ENCODE measurements around the gene BSCL2. TPM values are rescaled to one million over a fixed set of nuclear protein-coding genes. Genes with fewer than 3 reads are reported as not detected.

BSCL2 gene
- total RNA-seq, 1 donor = 43.5 TPM

DNA sequence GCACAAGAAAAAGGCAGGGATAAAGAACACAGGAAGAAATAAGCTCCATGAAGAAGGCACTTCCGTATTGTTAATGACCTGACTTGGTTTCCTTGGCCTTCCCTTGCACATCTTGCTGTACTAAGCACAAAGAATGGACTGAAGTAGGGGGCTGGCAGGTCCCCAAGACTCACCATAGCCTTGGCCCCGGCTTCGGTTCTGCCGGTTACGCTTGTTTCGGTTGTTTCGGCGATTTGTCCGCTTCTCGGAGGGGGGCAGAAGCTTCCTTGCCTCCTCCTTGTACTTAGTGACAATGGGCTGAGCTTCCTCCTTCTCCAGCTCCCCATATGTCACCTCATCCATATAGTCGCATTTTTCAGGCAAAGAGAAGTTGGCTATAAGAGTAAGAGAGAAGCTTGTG is 9.6 kb upstream of the BSCL2 start:
- no peak overlapping the region for H3K4me3 ChIP-seq (ENCODE audit: low read depth, low read length)
- TF ChIP-seq, protein P1, sequence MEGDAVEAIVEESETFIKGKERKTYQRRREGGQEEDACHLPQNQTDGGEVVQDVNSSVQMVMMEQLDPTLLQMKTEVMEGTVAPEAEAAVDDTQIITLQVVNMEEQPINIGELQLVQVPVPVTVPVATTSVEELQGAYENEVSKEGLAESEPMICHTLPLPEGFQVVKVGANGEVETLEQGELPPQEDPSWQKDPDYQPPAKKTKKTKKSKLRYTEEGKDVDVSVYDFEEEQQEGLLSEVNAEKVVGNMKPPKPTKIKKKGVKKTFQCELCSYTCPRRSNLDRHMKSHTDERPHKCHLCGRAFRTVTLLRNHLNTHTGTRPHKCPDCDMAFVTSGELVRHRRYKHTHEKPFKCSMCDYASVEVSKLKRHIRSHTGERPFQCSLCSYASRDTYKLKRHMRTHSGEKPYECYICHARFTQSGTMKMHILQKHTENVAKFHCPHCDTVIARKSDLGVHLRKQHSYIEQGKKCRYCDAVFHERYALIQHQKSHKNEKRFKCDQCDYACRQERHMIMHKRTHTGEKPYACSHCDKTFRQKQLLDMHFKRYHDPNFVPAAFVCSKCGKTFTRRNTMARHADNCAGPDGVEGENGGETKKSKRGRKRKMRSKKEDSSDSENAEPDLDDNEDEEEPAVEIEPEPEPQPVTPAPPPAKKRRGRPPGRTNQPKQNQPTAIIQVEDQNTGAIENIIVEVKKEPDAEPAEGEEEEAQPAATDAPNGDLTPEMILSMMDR (IDR thresholded peaks at IDR 0.05; ENCODE audit: insufficient read depth, low read length) = no peak
- DNase-seq (ENCODE audit: low read depth) = no peak

DNA sequence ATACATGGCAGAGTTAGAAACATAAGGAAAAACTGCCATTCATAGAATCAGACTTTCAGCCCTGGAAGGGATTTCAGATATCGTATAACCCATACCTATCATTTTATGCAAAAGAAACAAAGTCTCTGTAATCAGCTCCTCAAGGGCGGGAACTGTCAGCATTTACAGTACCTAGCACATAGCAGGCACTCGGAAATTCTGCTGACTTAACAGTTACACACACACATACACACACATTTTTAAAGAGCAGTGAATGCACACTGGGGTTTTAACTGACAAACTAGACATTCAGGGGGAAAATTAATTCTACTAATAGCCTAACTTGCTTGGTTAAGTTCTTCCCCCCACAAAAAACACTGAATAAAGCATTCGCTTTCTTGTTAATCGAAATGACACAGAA is 9.0 kb upstream of the BSCL2 start:
- no peak overlapping the region for H3K4me3 ChIP-seq (ENCODE audit: low read depth, low read length)
- no peak for DNase-seq (ENCODE audit: low read depth)
- TF ChIP-seq, protein P1 (IDR thresholded peaks at IDR 0.05; ENCODE audit: insufficient read depth, low read length) = no peak

DNA sequence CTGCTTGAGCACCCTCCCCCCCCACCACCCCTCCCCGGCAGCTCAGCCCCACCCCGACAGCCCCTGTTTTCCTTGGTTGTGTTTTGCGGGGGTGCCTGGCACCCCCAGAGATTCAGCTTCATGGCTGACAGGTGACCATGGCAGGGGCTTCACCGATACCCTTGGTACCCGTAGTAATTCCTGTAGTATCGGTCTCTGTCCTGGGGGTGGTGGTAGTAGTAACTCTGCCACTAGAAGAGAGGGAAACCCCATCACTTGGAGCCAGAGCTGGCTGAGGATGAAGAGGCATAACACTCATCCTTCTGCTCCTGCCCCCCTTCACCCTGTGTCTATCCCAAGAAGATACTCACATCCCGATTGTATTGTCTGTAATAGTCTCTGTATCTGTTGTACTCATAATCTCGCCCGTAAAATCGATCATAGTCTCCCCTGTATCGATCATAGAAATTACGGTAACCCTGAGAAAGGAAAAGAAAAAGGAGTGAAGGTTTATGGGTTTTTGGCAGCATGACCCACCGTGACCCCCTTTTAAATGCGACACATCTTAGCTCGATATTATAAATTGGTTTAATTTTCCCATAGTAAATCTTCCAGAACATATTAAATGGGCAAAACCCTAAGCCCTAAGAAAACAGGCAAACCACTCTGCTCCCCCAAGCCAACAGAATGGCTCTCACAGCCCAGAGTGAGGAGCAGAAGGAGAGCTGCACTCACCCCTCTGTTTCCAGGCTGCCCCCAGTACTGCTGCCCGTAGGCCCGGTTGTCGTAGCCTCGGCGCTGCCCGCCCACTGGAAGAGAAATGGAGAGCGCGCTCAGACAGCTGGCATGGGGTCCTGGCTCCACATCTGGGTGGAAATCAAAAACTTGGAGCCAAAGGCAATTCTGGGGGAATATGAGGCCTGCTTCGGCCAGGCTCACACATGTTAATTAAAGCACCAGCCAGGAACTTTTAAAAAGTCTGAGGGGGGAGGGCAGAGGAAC is 8.2 kb upstream of the BSCL2 start:
- no peak overlapping the region for H3K4me3 ChIP-seq (ENCODE audit: low read depth, low read length)
- TF ChIP-seq, protein P1 (IDR thresholded peaks at IDR 0.05; ENCODE audit: insufficient read depth, low read length) = no peak
- DNase-seq (ENCODE audit: low read depth) = no peak

DNA sequence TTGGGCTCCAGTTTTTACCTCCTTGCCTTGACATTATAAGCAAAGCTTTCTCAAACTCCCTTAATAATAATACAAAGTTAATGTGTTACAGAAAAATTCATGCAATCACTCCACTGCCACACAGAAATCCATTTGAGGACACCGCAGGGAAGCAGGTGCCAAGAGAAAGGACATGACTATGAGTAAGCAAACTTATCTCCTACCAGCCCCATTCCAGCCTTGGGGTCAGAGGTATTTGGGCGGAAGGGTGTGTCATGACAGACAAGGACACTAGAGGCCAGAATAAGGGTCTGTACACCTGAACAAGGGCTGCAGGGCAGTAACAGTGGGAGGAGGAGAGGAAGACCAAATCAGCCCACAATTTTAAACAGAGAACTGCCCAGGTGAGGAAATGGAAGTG is 6.1 kb upstream of the BSCL2 start:
- TF ChIP-seq, protein P1 (IDR thresholded peaks at IDR 0.05; ENCODE audit: insufficient read depth, low read length) = no peak
- H3K4me3 ChIP-seq (ENCODE audit: low read depth, low read length) = no peak overlapping the region
- DNase-seq (ENCODE audit: low read depth) = no peak

DNA sequence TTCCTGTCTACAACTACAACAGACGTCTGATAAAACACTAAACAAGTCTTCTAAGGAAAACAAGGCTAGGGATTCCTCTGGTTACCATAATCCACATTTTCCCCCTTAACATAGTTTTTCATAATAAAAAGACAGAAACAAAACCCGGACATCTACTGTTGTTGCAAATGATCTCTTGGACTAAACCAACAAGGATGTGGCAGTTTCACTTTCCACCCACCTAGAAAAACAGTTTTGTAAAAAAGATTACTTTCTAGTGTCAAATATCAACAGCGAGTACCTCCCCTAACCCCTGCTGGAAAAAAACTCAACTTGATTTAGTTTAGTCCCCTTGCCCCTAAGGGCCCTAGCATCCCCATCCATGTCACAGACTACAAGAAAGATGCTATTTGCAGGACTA is 5.6 kb upstream of the BSCL2 start:
- H3K4me3 ChIP-seq (ENCODE audit: low read depth, low read length) = no peak overlapping the region
- TF ChIP-seq, protein P1 (IDR thresholded peaks at IDR 0.05; ENCODE audit: insufficient read depth, low read length) = no peak
- DNase-seq (ENCODE audit: low read depth) = no peak

DNA sequence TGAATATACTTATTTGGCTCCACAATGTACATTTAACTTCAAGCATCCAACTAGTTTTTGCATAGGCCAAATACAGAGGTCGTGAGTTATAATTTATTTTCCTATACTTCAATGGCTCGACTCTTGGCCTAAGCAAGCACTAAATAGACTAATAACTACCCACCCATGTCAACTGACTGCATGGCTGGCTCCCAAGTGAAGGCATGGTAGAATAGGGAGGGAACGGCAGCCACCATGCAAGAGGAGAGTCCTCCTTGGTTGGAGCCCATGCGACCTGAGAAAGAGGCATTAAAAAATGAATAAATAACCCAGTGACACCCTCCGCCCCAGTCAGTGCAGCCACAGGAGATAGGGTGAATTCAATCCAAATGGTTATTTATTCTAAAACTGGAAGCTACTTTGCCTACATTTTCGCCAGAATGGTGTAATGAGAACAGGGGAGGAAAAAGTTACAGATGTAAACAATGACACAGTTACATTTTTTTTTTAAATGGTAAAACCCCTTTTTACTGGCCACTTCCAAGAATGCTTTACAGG is 5.1 kb upstream of the BSCL2 start:
- TF ChIP-seq, protein P1 (IDR thresholded peaks at IDR 0.05; ENCODE audit: insufficient read depth, low read length) = no peak
- H3K4me3 ChIP-seq (ENCODE audit: low read depth, low read length) = no peak overlapping the region
- no peak for DNase-seq (ENCODE audit: low read depth)

Measured in fibroblast of the aortic adventitia (primary cell).